Bronchus fibroblast of lung (primary cell): ENCODE measurements around the gene ALS2. TPM values are rescaled to one million over a fixed set of nuclear protein-coding genes. Genes with fewer than 3 reads are reported as not detected.

Experiments used
- total RNA-seq: library from RNA; depleted of rRNA; stranded (reverse); fragments of >200 nt; gene quantifications from 2 replicates; pipeline ENCODE4 v1.2.3, GENCODE V29; 2015

The ALS2 gene
- total RNA-seq = 14.1 and 15.5 TPM in 2 replicates

DNA sequence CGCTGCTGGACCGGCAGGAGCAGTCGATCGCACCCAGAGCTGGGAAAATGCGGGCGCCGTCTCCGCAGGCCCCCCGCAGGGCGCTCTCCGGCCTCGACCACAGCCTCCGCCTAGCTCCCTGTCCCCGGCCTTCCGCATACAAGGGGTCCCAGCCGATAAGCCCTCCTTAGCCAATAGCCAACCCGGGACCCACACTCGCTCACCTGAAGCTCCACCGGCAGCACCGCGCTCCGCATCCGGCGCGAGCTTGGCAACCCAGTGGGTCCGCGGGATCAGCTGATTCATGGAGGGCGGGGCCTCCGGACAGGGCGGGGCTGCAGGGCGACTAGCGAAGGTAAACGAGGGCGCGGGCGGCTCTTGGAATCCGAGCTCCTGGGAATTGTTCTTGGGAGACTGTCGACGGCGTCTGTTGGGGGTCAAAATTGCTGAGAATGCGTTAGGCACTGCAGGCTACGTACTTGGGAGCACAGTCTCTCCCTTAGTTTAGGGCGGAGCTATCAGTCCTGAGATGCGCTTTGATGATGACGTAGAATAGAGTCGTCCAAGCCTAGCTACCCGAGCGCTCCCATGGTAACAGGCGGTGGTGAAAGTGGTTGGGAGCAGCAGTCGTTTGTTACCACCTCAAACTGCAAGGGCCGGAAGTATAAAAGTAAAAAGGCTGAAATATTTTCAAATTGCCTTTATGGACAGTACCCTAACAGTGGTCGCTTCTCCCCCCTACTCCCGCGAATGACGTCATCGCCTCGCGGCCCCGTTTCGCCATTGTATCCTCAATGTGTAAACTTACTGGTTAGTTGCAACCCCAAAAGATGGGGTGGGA lies at the start of gene ALS2:
Gene ALS2, minus strand, starts transcription at position 260 of the 820 bp plus-strand sequence. CDS start 12,048 bp downstream, outside the sequence.

DNA sequence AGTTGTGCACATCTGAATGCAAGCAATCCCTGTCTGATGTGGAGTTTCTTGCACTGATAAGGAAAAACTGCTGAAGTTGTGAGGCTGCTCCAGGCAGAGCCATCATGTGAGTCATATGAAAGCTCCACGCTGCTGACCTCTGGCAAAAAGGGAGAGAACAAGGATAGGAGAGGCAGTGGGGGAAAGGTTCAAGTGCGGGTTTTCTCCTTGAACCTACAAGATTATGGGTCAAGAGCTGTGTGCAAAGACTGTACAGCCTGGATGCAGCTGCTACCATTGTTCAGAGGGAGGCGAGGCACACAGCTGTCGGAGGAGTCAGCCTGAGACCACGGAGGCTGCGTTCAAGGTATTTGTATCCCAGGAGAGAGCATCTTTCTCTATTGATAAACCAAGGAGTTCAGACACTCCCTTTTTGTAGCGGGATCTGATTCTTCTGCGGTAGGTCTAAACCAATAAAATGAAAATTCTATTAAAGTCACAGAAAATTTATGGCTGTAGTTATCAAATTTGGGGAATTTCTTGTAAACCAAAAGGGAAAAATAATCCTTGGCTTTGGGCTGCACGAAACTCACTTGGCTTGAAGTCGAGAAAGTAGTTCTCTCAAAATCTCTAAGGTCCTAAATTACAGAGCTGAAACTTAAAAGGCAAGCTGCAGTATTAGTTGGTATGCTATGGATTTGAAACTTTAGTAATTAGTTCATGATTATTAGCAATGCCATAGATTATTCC lies 25.9 kb upstream of the ALS2 start, which contains the start of gene CDK15:
Gene CDK15, plus strand, starts transcription at position 96 of the 729 bp plus-strand sequence. Its CDS starts 128 bp downstream, at position 224.

DNA sequence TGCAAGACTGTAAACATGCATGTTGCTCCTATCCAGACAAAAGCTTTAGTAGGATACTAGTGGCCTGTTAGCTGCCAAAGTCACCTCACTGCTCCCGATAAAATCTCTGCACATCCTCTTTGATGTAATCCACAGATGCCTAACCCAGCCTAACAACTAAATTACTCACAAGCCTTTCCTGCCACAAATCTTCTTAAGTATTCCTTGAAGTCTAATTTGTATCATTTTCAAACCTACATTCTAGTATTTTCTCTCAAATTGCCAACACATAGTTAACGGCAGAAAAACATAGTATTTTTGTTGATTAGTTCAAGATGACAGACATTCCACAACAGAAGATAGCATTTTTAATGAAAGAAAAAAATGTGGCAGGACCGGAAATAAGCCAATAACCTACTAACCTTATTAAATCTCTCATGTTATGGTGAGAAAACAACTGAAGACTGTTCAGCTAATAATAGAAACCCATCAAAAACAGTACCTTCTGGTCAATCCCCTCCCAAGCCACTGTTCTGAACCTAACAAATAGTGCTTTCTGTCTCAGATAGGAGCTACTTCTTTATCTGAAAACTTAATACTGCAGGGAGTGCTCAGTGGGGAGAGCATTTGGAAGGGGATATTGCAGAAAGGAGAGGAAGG lies 82.0 kb downstream of the ALS2 start, which contains the start of gene MPP4:
Gene MPP4, minus strand, starts transcription at position 57 of the 639 bp plus-strand sequence. CDS start 4,690 bp downstream, outside the sequence.

Other genes starting within 250 kb of the ALS2 start
- 27.1 and 29.3 TPM in 2 replicates for gene TMEM237, start 137.4 kb downstream of the ALS2 start, total RNA-seq
- gene MPP4, start 82.3 kb downstream of the ALS2 start, total RNA-seq = 2.7 and 4.7 TPM in 2 replicates
- 15.0 and 18.3 TPM in 2 replicates for gene CDK15, start 25.6 kb upstream of the ALS2 start, total RNA-seq